Fibroblast of skin of left quadriceps (primary cell): Measurements from ENCODE around the gene MFGE8.

Experiments
- DNase-seq, 2 experiments: peaks; one replicate each; pipeline ENCODE4 v3.0.0-alpha.2; 2013; ENCODE audit warnings: low read depth in 2 of 2

The MFGE8 gene

DNA sequence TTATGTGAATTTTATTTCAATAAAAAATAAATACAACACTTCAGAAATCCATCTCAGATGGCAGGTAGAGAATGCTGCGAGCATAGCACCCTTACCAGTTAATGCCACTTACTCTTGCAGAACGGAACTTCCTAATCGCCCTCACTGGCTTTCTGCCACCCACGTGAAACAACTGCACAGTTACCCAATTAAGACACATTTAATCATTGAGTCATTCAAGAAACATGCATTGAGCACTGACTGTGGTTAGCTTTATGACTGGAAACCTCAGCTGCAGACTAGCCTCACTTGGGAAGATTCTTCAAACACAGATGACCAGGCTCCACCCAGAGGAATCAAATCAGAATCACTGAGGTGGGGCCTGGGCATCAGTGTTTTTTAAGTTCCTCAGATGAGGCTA lies 5.6 kb upstream of the MFGE8 start:
- peak; percentile 97 for DNase-seq

DNA sequence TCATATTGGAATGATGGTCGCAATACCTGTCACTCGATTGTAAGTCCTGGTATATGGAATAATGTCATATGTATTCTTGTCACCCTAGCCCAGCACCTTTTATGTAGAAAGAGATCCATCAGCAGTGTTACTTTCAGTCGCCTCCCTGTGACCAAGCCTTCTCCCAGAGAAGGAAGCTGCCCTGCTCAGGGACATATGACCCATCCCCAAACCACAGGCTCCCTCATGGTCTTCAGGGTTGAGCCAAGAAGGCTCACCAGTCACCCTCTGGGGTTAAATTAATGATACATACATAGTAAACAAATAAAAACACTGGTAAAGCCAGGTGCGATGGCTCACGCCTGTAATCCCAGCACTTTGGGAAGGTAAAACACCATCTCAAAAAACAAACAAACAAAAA lies 4.6 kb upstream of the MFGE8 start:
- no peak for DNase-seq

DNA sequence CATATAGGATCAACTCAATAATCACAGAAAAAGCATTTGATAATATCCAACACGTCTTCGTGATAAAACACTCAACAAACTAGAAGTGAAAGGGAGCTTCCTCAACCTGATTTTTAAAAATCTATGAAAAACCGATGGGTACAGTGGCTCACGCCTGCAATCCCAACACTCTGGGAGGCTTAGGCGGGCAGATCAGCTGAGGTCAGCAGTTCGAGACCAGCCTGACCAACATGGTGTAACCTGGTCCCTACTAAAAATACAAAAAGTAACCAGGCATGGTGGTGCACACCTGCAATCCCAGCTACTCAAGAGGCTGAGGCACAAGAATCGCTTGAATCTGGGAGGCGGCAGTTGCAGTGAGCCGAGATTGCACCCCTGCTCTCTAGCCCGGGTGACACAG lies 2.2 kb upstream of the MFGE8 start:
- DNase-seq: no peak

DNA sequence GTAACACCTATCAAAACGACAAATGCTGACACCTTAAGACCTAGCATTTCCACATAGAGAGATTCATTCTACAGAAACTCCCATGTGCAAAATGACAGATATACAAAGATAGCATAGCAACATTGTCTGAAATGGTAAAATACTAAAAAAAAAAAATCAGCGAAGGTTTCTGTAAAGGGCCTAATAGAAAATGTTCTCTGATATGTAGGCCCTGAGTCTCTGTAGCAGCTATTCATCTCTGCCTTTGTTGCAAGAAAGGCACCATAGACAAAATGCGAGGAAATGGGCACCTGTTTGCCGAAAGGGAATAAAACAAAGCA lies 631 bp upstream of the MFGE8 start:
- DNase-seq: no peak

DNA sequence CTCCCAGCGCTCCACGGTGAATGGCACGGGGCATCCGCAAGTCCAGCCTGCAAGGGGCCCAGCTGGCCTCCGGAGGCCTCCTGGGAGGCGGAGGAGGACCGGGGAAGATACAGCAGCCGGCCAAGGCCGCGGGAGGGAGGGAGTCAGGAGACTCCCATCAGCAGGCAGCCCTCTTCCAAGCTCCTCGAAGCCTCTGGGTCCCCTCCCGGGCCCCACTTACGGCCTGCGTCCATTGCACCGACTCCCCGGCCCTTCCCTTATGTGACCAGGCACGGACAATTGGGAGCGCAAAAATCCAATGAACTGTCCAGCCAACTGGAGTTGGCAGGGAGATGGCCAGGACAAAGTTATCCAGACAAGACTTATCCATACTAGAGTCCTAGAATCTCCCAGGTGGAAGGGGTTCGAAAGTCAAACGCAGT lies 668 bp downstream of the MFGE8 start:
- DNase-seq: no peak

DNA sequence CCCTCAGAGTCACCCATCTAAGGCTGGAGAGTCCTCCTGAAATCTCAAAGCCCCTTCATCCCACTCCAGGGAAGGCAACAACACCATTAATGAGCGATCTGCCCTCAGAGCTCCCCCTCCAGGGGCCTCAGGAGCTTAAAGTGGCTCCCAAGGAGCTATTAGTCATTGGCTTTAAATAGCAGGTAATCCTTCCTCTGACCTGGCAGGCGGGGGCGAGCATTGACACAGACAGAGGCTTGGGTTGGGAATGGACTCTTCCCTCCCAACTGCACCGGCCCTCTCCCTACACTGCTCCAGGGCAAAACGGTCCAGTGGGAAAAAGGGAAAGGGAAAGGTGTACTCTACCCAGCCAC lies 1.4 kb downstream of the MFGE8 start:
- no peak for DNase-seq

DNA sequence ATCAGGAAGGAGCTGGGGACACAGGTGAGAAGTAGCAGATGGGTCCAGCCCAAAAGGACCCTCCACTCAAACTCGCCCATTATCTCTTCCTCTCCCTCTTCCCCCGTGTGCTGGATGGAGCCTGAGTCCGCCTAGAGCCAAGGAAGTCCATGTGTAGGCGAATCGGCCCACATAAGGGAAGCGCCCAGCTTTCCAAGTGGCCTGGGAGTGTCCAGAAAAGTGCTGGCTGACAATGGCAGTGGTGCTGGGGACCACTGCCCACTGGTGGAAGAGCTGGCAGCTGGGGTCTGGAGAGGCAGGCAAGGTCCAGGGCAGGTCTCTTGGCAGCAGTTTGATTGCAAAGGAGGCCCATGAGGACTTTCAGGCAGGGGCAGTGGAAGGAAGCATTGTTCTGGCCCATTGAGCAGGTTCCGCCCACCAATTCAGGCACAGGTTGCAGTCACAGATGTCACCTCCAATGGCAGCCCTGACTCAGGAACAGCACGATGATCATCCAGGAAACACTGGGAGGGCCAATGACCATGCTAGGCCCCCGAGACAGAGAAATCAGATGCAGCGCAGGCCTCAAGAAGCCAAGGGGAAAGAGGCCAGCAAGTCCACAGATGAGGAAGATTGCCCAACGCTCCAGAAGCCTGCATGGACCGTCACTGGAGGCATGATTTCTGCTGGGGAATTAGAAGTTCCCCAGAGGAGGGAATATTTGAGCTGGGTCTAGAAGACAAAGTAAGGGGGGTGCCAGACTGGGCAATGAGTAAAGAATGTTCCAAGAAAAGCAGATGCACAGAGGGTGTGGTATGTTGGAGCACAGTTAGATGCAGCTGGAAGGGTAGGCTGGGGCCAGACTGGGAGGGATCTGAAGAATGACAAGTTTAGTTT lies 3.0 kb downstream of the MFGE8 start:
- no peak for DNase-seq

DNA sequence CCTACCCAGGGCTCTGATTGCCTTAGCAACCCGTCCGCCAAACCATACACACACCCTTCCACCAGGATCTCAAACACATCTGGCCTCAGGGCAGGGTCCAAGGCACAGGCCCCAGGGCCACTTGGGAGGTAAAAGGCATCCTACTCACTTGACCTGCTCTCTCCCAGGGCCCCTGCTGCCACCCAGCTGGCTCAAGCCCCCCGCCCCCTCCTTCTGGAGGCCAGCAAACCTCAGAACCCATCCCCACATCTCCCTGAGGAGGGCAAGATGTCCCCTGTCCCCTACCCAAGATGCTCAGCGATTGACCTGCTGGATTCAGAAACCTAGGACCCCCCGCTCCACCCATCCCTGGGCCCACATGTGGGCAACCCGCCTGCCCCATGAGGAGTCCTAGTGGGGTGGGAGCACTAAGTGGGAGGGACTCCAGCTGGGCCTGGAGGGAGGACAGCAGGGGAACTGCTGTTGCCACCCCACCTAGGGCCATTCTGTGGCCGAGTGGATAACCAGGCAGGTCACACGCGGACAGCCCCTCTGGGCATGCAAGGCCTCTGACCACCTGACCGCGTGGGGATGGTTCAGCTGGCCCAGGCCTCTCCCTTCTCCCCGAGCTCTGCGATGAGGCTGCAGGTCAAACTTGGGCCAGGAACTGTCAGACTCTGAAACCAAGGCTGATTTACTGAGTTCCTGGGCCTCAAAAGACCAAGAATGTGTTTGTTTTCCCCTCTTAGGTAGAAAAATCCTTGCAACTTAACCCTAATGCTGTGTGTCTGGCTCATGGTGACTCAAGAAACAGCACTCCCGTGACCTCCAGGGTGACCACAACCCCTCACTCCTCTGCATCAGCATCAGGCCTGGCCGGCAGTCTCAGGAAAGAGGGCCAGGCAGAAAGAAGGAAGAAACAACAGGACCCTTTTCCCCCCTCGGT lies 4.2 kb downstream of the MFGE8 start:
- DNase-seq: no peak

DNA sequence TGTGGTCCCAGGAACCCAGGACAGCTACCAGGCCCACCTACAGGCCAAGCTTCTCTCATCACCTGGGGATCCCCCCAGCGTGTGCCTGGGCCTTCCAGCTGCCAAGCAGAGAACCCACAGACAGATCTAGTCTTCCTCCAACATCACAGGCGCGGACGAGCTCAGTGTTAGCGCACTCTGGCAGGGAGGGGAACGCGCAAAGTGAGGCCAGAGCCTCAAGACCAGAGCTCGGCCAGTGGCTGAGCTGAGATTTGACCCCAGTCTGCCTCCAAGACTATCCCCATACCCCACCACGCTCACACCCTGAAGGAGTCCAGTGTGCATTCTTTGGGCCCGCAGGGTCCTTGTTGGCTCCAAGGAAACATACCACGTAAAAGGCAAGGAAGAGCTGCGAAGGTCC lies 5.1 kb downstream of the MFGE8 start:
- no peak for DNase-seq

DNA sequence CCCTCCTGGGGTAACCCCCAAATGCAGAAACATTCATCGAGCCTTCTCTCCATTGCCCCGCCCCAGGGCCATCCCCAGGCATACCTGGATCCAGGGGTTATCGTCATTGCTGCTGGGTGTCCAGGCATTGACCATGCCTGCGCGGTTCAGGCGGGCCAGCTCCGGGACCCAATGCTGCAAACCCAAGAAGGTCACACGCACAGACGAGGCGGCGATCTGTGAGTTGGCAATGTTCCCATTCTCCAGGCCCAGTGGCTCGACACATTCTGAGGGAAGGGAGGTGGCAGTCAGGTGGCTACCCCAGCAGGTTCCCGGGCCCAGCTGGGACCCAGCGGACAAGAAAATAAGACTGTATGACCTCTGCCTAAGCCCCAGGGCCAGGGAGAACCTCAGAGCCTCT lies 6.1 kb downstream of the MFGE8 start:
- no peak for DNase-seq

DNA sequence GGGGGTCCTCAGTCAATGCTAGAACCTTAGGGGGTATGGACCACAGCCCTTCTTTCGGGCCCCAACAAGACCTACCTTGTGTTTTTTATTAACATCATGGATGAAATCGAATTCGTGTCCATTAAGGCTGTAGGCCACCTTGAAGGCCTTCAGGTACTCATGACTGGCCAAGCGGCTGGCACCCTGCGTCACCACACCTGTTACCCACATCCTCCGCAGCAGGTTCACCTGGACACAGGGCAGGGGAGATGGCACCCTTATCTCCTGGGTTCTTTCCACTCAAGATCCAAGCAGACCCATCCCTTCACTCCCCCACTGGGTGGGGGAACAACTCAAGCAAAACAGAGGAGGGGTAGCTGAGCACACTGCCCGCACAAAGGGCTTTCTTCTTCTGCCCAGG lies 6.6 kb downstream of the MFGE8 start:
- DNase-seq: no peak

DNA sequence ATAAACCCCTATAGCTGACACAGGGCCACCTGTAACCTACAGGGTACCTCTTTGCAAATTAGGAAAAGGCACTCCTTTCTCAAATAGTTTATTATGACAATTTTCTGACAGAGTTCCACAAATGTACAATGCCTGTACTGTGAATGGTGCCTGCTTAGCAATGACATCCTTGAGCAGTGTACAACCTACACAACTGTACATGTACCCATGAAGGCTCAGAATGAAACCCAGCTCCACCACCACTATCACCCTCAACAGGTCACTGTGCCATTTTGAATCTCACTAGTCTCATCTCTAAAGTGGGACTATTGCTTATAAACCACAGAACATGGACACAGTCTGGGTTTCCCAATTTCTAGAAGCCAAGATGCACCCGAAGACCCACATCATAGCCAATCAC lies 7.0 kb downstream of the MFGE8 start:
- DNase-seq: no peak

DNA sequence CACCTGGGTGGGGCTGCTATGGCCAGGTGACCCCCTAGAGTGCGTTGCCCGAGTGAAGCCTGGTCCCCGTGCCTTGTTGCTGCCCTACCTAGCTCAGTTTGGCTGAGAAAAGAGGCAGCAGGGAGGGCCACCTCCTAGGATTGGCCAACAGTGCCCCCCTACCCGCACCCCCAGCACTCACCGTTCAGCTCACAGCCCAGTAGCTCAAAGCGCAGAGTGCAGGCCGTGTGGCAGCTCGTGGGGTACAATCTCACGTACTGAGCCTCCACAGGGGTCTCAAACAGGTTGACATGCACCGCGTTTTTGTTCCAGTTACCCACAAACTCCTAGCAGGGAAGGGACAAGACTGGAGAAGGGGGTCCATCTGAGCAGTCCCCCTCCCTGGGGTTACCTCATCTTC lies 7.6 kb downstream of the MFGE8 start:
- no peak for DNase-seq

DNA sequence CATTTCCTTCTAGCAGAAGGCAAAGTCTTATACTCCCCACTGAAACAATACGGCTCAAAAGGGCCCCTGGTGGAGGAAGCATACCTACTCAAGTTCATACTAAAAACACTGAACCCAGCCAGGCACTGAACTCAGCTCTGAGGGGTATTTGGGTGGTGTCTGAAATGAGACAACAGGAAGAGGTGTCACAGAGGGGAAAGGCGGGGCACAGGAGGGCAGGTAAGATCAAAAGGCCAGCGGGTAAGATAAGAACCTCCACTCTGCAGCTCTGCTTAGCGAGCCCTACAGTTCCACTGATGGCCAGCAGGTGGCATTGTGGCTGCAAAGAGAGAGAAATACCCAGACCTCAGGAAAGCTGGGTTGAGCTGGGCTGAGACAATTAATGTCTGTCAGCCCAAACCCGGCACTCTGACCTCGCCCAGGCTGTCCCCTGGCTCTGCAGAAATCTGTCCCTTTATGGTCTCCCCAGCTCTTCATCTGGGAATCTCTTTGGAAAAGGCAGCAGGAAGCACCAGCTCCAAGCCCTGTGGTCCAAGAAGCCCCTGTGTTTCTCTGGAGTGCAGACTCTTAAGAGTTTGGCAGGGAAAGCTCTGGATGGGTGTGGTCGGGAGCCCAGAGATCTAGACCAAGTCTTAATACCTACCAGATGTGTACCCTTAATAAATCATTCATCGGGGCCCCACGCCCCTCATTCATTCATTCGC lies 8.4 kb downstream of the MFGE8 start:
- DNase-seq: peak in 1 of 2 experiments; percentile 53

DNA sequence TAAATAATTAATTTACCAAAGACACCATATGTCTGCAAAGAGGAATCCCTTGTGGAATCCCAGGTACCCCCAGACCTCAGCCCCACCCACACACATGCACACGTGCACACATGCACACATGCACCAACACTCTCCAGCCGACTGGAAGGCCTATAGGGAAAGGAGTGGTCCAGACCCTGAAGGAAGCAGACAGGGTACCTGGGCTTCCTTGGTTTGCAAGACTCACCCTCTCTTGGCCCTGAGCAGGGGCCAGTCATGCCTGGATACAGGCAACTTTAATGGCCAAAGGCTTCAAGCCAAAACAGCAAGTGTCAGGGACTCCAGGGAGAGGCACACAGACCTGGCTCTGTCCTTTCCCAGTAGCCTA lies 8.9 kb downstream of the MFGE8 start:
- no peak for DNase-seq

DNA sequence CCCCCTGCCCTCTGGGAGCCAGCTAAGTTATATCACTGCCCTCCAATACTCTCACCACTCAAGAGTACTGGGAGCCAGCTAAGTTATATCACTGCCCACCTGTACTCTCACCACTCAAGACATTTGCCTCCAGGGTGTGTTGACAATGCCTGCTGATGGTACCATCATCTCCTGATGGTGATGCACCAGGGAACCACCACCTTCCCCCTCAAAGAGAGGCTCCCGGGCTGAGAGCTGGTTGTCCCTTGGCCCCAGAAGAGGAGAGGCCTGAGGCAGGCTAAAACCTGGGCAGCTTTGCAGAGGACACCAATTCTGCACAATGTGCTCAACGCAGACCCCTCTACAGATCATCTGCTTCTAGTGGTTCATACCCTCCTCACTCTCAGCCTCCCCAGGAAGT lies 10.3 kb downstream of the MFGE8 start:
- DNase-seq: no peak

DNA sequence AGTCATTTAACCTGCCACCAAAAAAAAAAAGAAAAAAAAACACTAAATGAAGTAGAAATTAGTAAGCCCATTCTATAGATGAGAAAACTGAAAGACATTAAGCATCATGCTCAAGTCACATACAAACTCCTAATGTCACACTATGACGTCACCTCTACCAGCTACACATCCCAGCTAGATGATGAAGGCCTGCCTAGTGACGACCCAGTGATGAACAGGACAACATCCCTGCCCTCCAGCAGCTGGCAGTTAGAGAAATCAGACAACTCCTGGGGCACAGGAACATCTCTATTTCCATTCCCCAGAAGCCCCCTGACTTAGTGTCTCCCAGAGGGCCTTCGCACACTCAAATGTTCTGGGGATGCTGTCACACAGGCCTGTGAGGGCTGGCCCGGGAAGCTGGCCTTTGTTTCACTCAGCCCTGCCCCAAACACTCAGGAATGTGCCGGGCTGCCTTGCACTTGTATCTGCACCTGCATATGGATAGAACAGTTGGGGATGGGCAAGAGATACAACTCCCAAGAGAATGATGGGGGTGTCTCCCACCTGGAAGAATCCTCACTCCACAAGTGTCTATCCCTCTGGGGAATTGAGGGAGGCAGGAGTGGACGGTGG lies 10.9 kb downstream of the MFGE8 start:
- DNase-seq: no peak

DNA sequence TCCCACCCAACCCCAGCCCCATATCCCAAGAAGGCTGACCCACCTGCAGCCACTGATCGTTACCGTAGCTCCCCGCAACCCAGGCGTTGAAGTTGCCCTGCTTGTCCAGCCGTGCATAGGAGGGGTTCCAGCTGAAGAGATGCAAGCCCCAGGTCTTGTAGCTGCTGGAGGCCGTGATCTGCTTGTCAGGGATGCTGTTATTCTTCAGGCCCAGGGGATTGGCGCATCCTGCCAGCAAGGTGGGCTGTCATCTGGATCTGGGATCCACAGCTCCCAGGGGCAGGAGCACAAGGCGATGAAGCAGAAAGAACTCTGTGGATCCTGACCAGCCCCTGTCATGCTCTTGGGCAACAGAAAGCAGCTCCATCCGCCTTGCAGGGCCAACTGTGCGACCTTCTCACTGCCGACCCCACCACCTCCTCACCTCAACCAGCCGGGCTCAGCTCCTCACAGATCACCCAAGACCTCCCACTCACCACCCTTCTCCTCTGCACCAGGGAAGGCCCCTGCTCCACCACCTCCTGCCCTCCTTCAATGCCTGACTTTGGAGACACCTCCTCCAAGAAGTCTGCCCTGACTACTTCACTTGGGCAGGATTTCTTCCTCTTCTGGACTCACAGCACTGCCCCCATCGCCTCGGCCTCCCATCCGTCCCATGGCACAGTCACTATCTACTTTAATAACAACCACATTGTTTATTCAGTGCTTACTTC lies 11.5 kb downstream of the MFGE8 start:
- no peak for DNase-seq

DNA sequence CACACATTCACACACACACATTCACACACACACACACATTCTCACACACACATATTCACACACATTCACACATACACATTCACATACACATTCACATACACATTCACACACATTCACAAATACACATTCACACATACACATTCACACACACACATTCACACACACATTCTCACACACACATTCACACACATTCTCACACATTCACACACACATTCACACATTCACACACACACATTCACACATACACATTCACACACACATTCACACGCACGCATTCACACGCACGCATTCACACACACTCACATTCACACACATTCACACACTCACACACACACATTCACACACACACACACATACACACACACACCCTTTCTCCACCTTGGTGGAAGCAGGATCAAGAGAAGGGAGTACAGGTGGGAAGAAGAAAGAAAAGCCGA lies 12.2 kb downstream of the MFGE8 start:
- no peak for DNase-seq

DNA sequence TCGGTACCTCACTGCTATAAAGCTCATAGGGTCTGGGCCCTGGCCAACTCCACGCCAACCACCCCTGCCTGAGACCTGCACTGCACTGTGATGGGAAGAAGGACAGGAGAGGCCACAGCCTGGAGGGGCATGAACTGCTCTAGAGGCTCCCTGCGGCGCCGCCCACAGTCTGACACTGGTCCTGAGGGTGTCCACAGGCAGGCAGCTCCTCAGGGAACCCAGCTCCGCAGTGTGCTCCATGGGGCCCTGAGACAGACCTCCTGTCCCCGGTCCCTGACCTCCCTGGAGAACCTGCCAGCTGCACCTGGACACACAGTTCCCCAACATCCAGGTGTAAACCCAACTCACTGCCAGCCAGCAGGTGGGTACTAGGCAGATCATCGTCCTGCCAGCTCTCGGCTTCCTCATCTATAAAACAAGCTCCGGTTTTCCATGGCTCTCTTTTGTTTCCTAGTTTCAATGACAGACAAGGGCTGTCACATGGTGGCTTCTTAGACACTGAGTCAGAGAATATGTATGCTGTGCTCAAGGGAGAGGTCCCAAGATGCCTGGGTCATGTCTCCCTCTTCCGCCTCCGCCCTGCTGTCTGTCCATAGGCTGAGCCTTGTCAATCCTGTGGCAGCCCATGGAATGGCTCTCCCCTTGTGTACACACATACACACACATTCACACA lies 12.7 kb downstream of the MFGE8 start:
- no peak for DNase-seq

DNA sequence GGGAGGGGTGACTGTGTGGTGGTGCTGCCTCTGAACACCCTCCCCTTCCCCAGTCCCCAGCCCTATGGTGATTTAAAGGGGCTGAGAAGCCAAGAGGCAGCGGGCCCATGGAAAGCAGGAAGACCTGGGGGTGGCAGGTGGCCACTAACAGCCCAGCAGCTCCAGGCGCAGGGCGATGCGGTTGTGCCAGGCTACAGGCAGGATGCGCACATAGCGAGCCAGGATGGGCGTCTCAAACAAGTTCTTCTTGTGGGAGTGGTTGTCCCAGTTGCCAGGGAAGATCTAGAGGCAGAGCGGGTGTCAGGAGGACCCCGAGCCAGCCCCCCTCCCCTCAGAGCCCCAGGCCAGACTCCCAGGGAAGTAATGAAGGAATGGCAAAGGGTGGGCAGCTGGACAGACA lies 13.9 kb downstream of the MFGE8 start:
- no peak for DNase-seq
